Suprapubic skin (tissue), 4 donors: ENCODE measurements around the gene DNAH2. TPM values are rescaled to one million over a fixed set of nuclear protein-coding genes. Genes with fewer than 3 reads are reported as not detected.

Experiments
- DNase-seq, 2 donors: peaks; one replicate each; pipeline ENCODE4 v3.0.0-alpha.2; 2019; ENCODE audit warnings: low spot score in 2 of 2
- H3K27ac ChIP-seq: fragments of 200-600 bp; sonication (generic); one replicate; pipeline ENCODE4 v1.5.1; 2019
- H3K27me3 ChIP-seq: fragments of 200-600 bp; sonication (generic); one replicate; pipeline ENCODE4 v1.5.1; 2019
- H3K36me3 ChIP-seq: fragments of 200-600 bp; sonication (generic); one replicate; pipeline ENCODE4 v1.5.1; 2019
- H3K4me1 ChIP-seq: fragments of 200-600 bp; sonication (generic); one replicate; pipeline ENCODE4 v1.5.1; 2019
- H3K4me3 ChIP-seq: fragments of 200-600 bp; sonication (generic); one replicate; pipeline ENCODE4 v1.5.1; 2019; ENCODE audit warnings: mild to moderate bottlenecking
- H3K9me3 ChIP-seq: fragments of 200-600 bp; sonication (generic); one replicate; pipeline ENCODE4 v1.5.1; 2019
- EP300 ChIP-seq: sonication (generic); formaldehyde crosslinking; IDR thresholded peaks from one replicate; pipeline ENCODE4 v1.6.1; 2017; ENCODE audit warnings: antibody characterized with exemption
- POLR2A ChIP-seq, 2 donors: fragments of 450-650 bp; IDR thresholded peaks; one replicate each; pipeline ENCODE4 v1.6.1; 2017; ENCODE audit warnings: antibody characterized with exemption in 2 of 2, mild to moderate bottlenecking in 2 of 2, moderate library complexity in 2 of 2
- POLR2AphosphoS5 ChIP-seq, 3 donors: sonication (generic); formaldehyde crosslinking; IDR thresholded peaks; one replicate each; pipeline ENCODE4 v1.6.1; 2017; ENCODE audit warnings: antibody characterized with exemption in 3 of 3
- WGBS: methylation state at CpG from one replicate; pipeline ENCODE4 v1.1.5; 2018; 5-methylcytosine and 5-hydroxymethylcytosine counted together
- total RNA-seq, 4 donors: library from RNA; depleted of rRNA; stranded (reverse); fragments of >200 nt; gene quantifications; one replicate each; pipeline ENCODE4 v1.1.0, GENCODE V29; 2016
- TF ChIP-seq, protein P1 (sequence below), 2 donors: fragments of 200-600 bp in 1 of 2; fragments of 450-650 bp in 1 of 2; sonication (generic) in 1 of 2; IDR thresholded peaks; one replicate each; pipeline ENCODE4 v1.5.1; 2016 to 2019; ENCODE audit warnings: antibody characterized with exemption in 2 of 2, mild to moderate bottlenecking in 1 of 2, moderate library complexity in 1 of 2

Gene DNAH2
- total RNA-seq, 4 donors from 2014 or later = 0.08 to 0.19 TPM; not detected in 2

DNA sequence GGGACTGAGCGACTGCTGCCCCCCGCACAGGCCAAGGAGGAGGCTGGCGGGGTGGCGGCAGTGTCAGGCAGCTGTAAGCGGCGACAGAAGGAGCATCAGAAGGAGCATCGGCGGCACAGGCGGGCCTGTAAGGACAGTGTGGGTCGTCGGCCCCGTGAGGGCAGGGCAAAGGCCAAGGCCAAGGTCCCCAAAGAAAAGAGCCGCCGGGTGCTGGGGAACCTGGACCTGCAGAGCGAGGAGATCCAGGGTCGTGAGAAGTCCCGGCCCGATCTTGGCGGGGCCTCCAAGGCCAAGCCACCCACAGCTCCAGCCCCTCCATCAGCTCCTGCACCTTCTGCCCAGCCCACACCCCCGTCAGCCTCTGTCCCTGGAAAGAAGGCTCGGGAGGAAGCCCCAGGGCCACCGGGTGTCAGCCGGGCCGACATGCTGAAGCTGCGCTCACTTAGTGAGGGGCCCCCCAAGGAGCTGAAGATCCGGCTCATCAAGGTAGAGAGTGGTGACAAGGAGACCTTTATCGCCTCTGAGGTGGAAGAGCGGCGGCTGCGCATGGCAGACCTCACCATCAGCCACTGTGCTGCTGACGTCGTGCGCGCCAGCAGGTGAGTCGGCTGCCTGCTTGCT is 131.7 kb downstream of the DNAH2 start:
- Histone ChIP-seq H3K27me3 (no peaks in the 10 kb centered on the region), H3K4me1 (peaks cover 38% of the 10 kb centered on the region), H3K27ac (no peak overlapping the region), H3K36me3 (peaks cover 71% of the 10 kb centered on the region), H3K9me3 (no peaks in the 10 kb centered on the region), H3K4me3 (no peak overlapping the region)
- 93% methylated on average over 23 of the region's 35 CpGs for WGBS
- TF ChIP-seq POLR2AphosphoS5 (IDR thresholded peaks at IDR 0.05) = no peak
- TF ChIP-seq POLR2A (IDR thresholded peaks at IDR 0.05) = no peak
- no peak for TF ChIP-seq EP300
- TF ChIP-seq, protein P1, sequence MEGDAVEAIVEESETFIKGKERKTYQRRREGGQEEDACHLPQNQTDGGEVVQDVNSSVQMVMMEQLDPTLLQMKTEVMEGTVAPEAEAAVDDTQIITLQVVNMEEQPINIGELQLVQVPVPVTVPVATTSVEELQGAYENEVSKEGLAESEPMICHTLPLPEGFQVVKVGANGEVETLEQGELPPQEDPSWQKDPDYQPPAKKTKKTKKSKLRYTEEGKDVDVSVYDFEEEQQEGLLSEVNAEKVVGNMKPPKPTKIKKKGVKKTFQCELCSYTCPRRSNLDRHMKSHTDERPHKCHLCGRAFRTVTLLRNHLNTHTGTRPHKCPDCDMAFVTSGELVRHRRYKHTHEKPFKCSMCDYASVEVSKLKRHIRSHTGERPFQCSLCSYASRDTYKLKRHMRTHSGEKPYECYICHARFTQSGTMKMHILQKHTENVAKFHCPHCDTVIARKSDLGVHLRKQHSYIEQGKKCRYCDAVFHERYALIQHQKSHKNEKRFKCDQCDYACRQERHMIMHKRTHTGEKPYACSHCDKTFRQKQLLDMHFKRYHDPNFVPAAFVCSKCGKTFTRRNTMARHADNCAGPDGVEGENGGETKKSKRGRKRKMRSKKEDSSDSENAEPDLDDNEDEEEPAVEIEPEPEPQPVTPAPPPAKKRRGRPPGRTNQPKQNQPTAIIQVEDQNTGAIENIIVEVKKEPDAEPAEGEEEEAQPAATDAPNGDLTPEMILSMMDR (IDR thresholded peaks at IDR 0.05) = no peak
- DNase-seq = no peak

DNA sequence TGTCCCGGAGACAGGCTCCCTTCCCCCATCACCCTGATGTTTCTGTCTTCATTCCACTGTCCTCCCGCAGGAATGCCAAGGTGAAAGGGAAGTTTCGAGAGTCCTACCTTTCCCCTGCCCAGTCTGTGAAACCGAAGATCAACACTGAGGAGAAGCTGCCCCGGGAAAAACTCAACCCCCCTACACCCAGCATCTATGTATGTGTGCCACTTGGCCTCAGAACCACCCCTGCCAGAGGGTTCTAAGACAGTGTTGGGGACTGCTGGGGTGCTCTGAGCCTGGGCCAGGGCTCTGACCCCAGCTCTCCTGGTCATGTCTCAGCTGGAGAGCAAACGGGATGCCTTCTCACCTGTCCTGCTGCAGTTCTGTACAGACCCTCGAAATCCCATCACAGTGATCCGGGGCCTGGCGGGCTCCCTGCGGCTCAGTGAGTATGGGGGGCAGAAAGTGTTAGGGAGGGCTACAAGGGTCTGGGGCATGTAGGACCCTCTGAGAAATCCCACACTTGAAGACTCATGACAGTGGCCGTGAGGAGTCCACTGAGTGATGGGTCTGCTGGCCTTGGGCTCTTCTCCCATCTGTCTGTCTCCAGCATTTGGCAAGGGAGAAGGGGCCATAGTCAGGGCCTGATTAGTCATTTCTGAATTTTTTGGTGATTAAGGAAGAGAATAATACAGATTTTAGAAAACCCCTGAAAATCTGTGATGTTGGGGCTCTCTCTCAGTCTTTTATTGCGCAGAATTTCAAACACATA is 132.4 kb downstream of the DNAH2 start:
- H3K27ac ChIP-seq = no peak overlapping the region
- H3K36me3 ChIP-seq = peaks cover 71% of the 10 kb centered on the region
- no peak overlapping the region for H3K4me3 ChIP-seq
- H3K27me3 ChIP-seq = no peaks in the 10 kb centered on the region
- TF ChIP-seq EP300 (no peak), POLR2AphosphoS5 (IDR thresholded peaks at IDR 0.05) (no peak), POLR2A (IDR thresholded peaks at IDR 0.05) (no peak)
- TF ChIP-seq, protein P1 (IDR thresholded peaks at IDR 0.05) = no peak
- H3K4me1 ChIP-seq = peaks cover 37% of the 10 kb centered on the region
- peak in 1 of 2 donors; percentile 60 for DNase-seq
- 80% methylated on average over 8 of the region's 12 CpGs for WGBS
- no peaks in the 10 kb centered on the region for H3K9me3 ChIP-seq

DNA sequence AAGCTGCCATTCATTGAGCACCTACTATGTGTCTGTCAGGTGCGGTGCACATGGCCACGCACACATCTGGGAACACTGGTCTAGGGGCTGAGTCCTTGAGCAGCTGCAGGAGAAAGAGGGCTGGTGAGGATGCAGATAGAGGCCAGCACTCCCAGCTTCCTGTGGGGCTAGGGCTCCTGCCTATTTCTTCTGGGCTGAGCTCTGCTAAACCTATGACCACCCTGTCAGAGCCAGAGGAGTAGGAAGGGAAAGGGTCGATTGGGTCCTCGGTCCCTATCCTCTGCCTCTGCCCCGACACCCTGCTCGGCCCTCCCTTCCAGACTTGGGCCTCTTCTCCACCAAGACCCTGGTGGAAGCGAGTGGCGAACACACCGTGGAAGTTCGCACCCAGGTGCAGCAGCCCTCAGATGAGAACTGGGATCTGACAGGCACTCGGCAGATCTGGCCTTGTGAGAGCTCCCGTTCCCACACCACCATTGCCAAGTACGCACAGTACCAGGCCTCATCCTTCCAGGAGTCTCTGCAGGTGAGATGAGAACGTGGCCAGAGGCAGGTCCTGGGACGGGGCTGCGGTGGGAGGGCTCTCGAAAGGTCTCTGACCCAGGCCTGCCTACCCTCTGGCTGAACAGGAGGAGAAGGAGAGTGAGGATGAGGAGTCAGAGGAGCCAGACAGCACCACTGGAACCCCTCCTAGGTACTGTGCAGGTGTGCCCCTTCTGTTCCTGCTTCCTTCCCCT is 133.3 kb downstream of the DNAH2 start:
- 92% methylated on average over 15 of the region's 17 CpGs for WGBS
- H3K4me1 ChIP-seq = peaks cover 37% of the 10 kb centered on the region
- H3K36me3 ChIP-seq = peaks cover 66% of the 10 kb centered on the region
- no peaks in the 10 kb centered on the region for H3K27me3 ChIP-seq
- TF ChIP-seq POLR2AphosphoS5 (IDR thresholded peaks at IDR 0.05) (no peak), POLR2A (IDR thresholded peaks at IDR 0.05) (no peak), EP300 (no peak)
- TF ChIP-seq, protein P1 (IDR thresholded peaks at IDR 0.05) = no peak
- peak in 1 of 2 donors; percentile 75 for DNase-seq
- H3K9me3 ChIP-seq = no peaks in the 10 kb centered on the region
- H3K4me3 ChIP-seq = no peak overlapping the region
- H3K27ac ChIP-seq = no peak overlapping the region

DNA sequence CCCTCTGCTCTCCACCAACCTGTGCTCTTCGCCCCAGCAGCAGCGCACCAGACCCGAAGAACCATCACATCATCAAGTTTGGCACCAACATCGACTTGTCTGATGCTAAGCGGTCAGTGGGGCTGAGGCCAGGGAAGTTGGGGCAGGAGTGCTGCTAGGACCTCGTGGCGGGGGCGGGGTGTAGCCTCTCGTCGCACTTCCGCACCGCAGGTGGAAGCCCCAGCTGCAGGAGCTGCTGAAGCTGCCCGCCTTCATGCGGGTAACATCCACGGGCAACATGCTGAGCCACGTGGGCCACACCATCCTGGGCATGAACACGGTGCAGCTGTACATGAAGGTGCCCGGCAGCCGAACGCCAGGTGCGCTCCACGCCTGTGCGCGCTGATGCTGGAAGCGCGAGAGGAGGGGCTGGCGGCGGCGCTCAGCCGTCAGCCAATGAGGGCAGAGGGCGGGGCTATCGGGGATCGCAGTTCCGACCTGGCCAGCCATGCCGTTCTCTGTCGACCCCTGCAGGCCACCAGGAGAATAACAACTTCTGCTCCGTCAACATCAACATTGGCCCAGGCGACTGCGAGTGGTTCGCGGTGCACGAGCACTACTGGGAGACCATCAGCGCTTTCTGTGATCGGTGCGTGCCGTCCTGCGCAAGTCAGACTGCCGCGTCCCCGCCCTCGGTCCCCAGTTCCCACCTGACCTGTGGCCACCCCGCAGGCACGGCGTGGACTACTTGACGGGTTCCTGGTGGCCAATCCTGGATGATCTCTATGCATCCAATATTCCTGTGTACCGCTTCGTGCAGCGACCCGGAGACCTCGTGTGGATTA is 134.1 kb downstream of the DNAH2 start:
- Histone ChIP-seq H3K9me3 (no peaks in the 10 kb centered on the region), H3K27me3 (no peaks in the 10 kb centered on the region), H3K4me1 (peaks cover 42% of the 10 kb centered on the region), H3K36me3 (peaks cover 58% of the 10 kb centered on the region), H3K4me3 (no peak overlapping the region), H3K27ac (no peak overlapping the region)
- peak; percentile 95 for DNase-seq
- TF ChIP-seq, protein P1 (IDR thresholded peaks at IDR 0.05) = peak; percentile 97 to 98
- TF ChIP-seq POLR2A (IDR thresholded peaks at IDR 0.05) (no peak), POLR2AphosphoS5 (IDR thresholded peaks at IDR 0.05) (peak; percentile 5 to 80 (median 25)), EP300 (no peak)
- 29% methylated on average over 26 of the region's 60 CpGs for WGBS
